BLaER1 treated with 17β-estradiol and CSF1 and Interleukin-3, amounts not matched to agents 10 nM and 100 nM (cell line): Measurements from ENCODE around the gene ANKH.

Experiments
- H3K27ac ChIP-seq, 11 experiments: shearing (Covaris generic); formaldehyde crosslinking; 2 replicates each; pipeline ENCODE4 v1.8.1; 2022
- H3K27me3 ChIP-seq, 11 experiments: shearing (Covaris generic); formaldehyde crosslinking; 2 replicates each; pipeline ENCODE4 v1.8.1; 2022
- H3K36me3 ChIP-seq, 11 experiments: shearing (Covaris generic); formaldehyde crosslinking; 2 replicates each; pipeline ENCODE4 v1.8.1; 2022
- H3K4me1 ChIP-seq, 10 experiments: shearing (Covaris generic); formaldehyde crosslinking; 2 replicates each; pipeline ENCODE4 v1.8.1; 2022
- H3K4me2 ChIP-seq, 11 experiments: shearing (Covaris generic); formaldehyde crosslinking; 2 replicates each; pipeline ENCODE4 v1.8.1; 2022
- H3K4me3 ChIP-seq, 10 experiments: shearing (Covaris generic); formaldehyde crosslinking; 2 replicates each; pipeline ENCODE4 v1.8.1; 2022
- H3K9ac ChIP-seq, 11 experiments: shearing (Covaris generic); formaldehyde crosslinking; 2 replicates each; pipeline ENCODE4 v1.8.1; 2022
- H3K9me3 ChIP-seq, 11 experiments: shearing (Covaris generic); formaldehyde crosslinking; replicated peaks in 1 of 11; 2 replicates each; pipeline ENCODE4 v1.8.1; 2022
- H4K20me1 ChIP-seq, 11 experiments: shearing (Covaris generic); formaldehyde crosslinking; 2 replicates each; pipeline ENCODE4 v1.8.1; 2022
- Cebpa-rat ChIP-seq, 11 experiments: shearing (Covaris generic); IDR thresholded peaks; 2 replicates each; pipeline ENCODE4 v1.8.1; 2022

Gene ANKH

DNA sequence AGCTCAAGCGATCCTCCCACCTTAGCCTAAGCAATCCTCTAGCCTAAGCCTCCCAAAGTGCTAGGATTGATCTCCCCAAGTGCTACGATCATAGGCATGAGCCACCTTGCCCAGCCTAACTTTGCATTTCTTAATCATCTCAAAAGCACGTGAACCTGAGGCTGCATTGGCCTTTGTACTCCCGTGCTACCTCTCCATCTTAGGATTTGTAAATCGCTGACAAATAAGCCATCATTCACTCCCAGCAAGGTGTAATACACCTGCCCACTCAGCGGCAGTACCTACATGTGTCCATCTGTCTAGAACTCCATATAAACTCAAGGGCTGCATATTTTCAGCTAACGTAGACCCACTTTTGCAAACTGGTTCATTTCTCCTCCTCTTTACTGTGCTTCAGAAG, 2.8 kb downstream of the ANKH start:
- H4K20me1 ChIP-seq = peaks cover 21 to 71% (median 52%) of the 10 kb centered on the region in 11 experiments; a peak in 19 of 22 replicates
- H3K27ac ChIP-seq = no peak overlapping the region
- no peak overlapping the region; a peak in 1 of 22 replicates for H3K9ac ChIP-seq
- H3K27me3 ChIP-seq = peaks cover 0 to 19% (median 17%) of the 10 kb centered on the region in 11 experiments; a peak in 21 of 22 replicates
- peaks cover 0 to 11% (median 0%) of the 10 kb centered on the region in 11 experiments; a peak in 2 of 22 replicates for H3K36me3 ChIP-seq
- no peak for TF ChIP-seq Cebpa-rat (IDR thresholded peaks at IDR 0.05)
- peaks cover 23 to 39% (median 34%) of the 10 kb centered on the region in 10 experiments for H3K4me1 ChIP-seq
- peak overlapping the region; percentile 76 to 98 (median 92); a peak in 17 of 22 replicates for H3K4me2 ChIP-seq
- H3K4me3 ChIP-seq = peak overlapping the region in 4 of 10 experiments; percentile 82 to 90 (median 86); a peak in 4 of 20 replicates
- H3K9me3 ChIP-seq = no peaks in the 10 kb centered on the region

DNA sequence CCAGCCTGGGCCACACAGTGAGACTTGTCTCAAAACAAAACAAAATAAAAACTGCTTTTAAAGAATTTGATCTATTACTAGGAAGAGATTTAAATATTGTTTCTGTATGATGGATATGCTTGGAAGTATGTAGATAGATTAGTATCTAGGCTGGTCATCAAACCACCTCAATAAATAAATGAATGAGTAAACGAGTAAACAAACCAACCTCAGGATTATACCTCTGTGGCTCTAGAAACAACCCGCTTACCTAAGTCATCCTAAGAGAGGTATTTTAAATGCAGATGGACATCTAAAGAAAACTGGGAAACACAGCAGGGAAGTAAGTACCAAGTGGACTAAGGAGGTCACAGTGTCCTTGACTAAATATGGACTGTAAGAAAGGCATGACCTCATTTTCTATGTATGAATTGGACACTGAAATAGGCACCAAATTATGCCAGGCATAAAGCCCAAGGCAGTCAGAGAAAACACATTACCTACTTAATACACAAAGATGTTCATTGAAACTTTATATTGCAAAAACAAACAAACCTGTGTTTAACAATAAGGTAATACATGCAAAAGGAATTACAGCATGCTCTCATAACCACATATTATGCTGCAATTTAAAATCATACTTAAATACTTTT, 7.3 kb downstream of the ANKH start:
- H3K27ac ChIP-seq = no peak overlapping the region
- no peaks in the 10 kb centered on the region for H3K27me3 ChIP-seq
- no peak for TF ChIP-seq Cebpa-rat (IDR thresholded peaks at IDR 0.05)
- H4K20me1 ChIP-seq = peaks cover 28 to 100% (median 83%) of the 10 kb centered on the region in 11 experiments; a peak in 21 of 22 replicates
- peaks cover 0 to 42% (median 8%) of the 10 kb centered on the region in 11 experiments; a peak in 16 of 22 replicates for H3K36me3 ChIP-seq
- H3K9ac ChIP-seq = no peak overlapping the region
- H3K4me3 ChIP-seq = no peak overlapping the region
- no peak overlapping the region for H3K4me2 ChIP-seq
- no peaks in the 10 kb centered on the region for H3K9me3 ChIP-seq
- H3K4me1 ChIP-seq = peaks cover 2 to 20% (median 12%) of the 10 kb centered on the region in 10 experiments; a peak in 17 of 20 replicates

DNA sequence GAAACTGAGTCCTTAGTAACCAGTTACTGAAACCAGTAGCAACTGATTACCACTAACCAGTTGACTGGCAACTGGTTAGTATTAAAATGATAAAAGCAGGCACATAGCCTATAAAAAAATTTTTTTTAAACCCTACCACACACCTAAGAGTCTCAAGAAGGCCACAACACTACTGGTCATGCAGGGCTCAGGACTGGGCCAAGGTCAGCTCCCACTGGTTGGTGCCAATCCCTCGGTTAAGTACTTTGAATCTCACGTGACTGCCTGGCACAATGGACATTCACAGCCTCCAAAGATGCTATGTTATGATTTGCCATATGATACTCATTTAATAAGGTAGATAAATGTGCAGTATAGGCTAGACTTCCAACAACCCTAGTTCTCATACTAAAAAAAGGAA, 8.5 kb downstream of the ANKH start:
- no peak overlapping the region for H3K27ac ChIP-seq
- TF ChIP-seq Cebpa-rat (IDR thresholded peaks at IDR 0.05) = no peak

DNA sequence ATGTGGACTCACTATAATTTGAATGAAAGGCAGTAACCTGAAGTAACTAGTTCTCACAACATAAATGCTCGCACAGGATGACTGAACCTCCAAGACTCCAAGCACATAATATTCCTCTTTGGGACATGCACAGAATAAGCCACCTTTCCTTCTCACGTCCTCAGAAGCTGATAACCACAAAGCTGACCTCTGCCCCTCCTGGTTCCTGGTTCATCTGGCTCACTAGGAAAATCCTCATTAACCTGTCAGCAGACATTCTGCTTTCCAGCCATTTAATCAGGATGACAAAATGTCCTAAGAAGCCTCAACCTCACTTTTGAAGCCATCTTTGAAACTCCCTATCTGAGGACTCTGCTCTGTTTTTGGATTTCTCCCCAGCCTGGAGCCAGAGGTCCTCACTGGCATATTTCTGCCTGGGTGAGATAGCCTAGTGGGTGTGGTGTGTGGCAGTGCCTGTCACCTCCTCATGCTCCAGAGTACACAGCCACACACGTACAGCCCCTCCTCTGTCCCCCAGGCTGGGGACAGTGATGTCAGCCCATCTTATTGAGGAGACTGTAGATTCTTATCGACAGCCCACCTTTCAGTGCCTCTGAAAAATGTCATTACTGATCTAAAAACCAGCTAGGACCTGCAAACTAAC, 10.3 kb downstream of the ANKH start:
- peaks cover 0 to 4% (median 0%) of the 10 kb centered on the region in 10 experiments; a peak in 1 of 20 replicates for H3K4me1 ChIP-seq
- no peak for TF ChIP-seq Cebpa-rat (IDR thresholded peaks at IDR 0.05)

More for the DNA sequence above, 8.5 kb downstream of the ANKH start:
- H4K20me1 ChIP-seq = peaks cover 21 to 99% (median 76%) of the 10 kb centered on the region in 11 experiments; a peak in 21 of 22 replicates
- no peak overlapping the region for H3K4me2 ChIP-seq
- no peaks in the 10 kb centered on the region for H3K9me3 ChIP-seq
- peaks cover 0 to 8% (median 0%) of the 10 kb centered on the region in 10 experiments; a peak in 4 of 20 replicates for H3K4me1 ChIP-seq
- H3K36me3 ChIP-seq = peaks cover 0 to 46% (median 9%) of the 10 kb centered on the region in 11 experiments; a peak in 17 of 22 replicates
- H3K27me3 ChIP-seq = no peaks in the 10 kb centered on the region
- H3K4me3 ChIP-seq = no peak overlapping the region
- H3K9ac ChIP-seq = no peak overlapping the region

DNA sequence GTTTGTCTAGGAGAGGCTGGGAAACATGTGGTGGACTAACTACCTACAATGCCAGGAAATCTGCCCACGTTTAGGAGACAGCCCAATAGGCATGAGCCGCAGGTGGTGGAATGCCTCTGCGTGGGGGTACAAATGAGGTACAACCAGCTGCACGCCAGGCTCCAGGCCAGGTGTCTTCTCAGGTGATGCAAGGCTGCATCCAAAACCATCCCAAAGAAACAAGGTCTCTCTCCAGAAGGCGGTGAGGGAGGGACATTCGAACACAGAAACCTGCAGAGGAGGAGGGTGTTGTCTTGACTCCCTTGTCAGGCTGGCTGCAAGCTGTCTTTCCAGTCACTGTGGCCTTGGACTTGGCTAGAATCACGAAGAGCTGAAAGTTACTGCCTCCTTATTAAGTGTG, 11.6 kb downstream of the ANKH start:
- Histone ChIP-seq H3K36me3 (peaks cover 2 to 58% (median 10%) of the 10 kb centered on the region in 11 experiments; a peak in 18 of 22 replicates), H3K27ac (no peak overlapping the region), H3K4me2 (no peak overlapping the region), H3K9ac (no peak overlapping the region), H3K4me3 (no peak overlapping the region), H3K9me3 (no peaks in the 10 kb centered on the region), H3K4me1 (peaks cover 0 to 11% (median 0%) of the 10 kb centered on the region in 10 experiments; a peak in 1 of 20 replicates), H3K27me3 (no peaks in the 10 kb centered on the region), H4K20me1 (peaks cover 21 to 98% (median 84%) of the 10 kb centered on the region in 11 experiments)
- TF ChIP-seq Cebpa-rat (IDR thresholded peaks at IDR 0.05) = no peak

More for the DNA sequence above, 10.3 kb downstream of the ANKH start:
- H3K27me3 ChIP-seq = no peaks in the 10 kb centered on the region
- no peak overlapping the region for H3K27ac ChIP-seq
- no peak overlapping the region for H3K9ac ChIP-seq
- no peaks in the 10 kb centered on the region for H3K9me3 ChIP-seq
- H3K4me3 ChIP-seq = no peak overlapping the region
- peaks cover 0 to 49% (median 10%) of the 10 kb centered on the region in 11 experiments; a peak in 18 of 22 replicates for H3K36me3 ChIP-seq
- peaks cover 21 to 99% (median 86%) of the 10 kb centered on the region in 11 experiments; a peak in 21 of 22 replicates for H4K20me1 ChIP-seq
- no peak overlapping the region for H3K4me2 ChIP-seq

DNA sequence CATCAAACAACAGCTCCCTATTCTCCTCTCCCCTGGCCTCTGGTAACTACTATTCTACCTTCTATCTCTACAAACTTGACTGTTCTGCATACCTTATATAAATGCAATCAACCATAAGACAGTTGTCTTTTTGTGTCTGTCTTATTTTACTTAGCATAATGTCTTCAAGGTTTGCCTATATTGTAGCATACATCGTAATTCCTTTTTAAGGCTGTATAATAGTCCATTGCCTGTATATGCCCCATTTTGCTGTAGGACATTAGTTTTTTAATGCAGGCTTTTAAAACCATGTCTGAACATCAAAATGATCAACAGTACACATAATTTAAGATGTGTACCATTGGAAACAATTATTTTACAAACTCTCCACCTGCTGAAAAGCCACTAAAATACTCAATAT, 12.4 kb downstream of the ANKH start:
- Histone ChIP-seq H3K4me2 (no peak overlapping the region), H3K27ac (no peak overlapping the region), H3K4me3 (no peak overlapping the region), H3K36me3 (peaks cover 6 to 65% (median 10%) of the 10 kb centered on the region in 11 experiments; a peak in 18 of 22 replicates), H3K4me1 (peaks cover 0 to 11% (median 0%) of the 10 kb centered on the region in 10 experiments; a peak in 1 of 20 replicates), H3K9ac (no peak overlapping the region), H3K27me3 (no peaks in the 10 kb centered on the region), H4K20me1 (peaks cover 19 to 98% (median 83%) of the 10 kb centered on the region in 11 experiments), H3K9me3 (no peaks in the 10 kb centered on the region)
- TF ChIP-seq Cebpa-rat (IDR thresholded peaks at IDR 0.05) = no peak

DNA sequence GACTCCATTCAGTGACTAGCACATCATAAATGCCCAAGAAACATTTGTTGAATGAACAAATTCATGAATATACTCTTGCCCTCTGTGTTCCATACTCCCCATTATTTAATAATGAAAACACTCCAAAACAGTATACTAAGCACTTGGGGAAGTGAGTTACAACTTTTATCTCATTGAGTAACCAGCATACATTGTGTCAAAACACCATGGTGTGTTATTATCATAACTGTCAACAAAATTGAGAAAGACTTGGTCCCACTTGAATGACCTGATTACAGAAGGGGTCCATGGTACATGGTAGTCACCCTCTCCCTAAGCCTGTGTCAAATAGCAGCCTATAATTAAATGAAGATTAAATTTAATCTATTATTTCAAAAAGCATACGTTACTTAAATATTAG, 16.2 kb downstream of the ANKH start:
- Histone ChIP-seq H3K4me1 (peaks cover 12 to 32% (median 22%) of the 10 kb centered on the region in 10 experiments), H3K9ac (no peak overlapping the region), H3K4me2 (no peak overlapping the region), H3K9me3 (no peaks in the 10 kb centered on the region), H3K27me3 (no peaks in the 10 kb centered on the region), H3K36me3 (peaks cover 6 to 64% (median 13%) of the 10 kb centered on the region in 11 experiments; a peak in 20 of 22 replicates), H4K20me1 (peaks cover 20 to 99% (median 79%) of the 10 kb centered on the region in 11 experiments), H3K4me3 (no peak overlapping the region), H3K27ac (no peak overlapping the region; a peak in 1 of 22 replicates)
- no peak for TF ChIP-seq Cebpa-rat (IDR thresholded peaks at IDR 0.05)

DNA sequence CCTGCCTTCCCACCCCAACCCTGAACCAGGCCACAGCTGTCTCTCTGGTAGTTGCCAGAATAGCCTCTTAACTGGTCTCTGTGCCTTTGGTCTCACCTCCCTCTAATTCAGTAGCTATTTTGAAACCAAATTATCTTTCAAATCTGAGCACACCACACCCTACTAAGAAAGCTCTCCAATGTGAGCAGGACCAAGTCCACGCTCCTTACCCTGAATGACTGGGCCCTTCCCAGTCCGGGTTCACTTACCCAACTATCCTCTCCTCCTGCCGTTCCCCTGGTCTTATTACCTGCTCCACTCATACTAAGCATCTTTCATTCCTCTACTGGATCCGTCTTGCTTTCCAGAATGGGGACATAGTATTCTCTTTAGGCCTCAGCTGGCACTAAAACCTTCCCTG, 16.8 kb downstream of the ANKH start:
- Histone ChIP-seq H3K36me3 (peaks cover 4 to 64% (median 13%) of the 10 kb centered on the region in 11 experiments; a peak in 19 of 22 replicates), H3K27ac (peak overlapping the region in 1 of 11 experiments; percentile 13; a peak in 1 of 22 replicates), H3K4me2 (no peak overlapping the region), H3K4me1 (peaks cover 12 to 34% (median 22%) of the 10 kb centered on the region in 10 experiments), H4K20me1 (peaks cover 16 to 99% (median 77%) of the 10 kb centered on the region in 11 experiments), H3K9ac (no peak overlapping the region), H3K9me3 (no peaks in the 10 kb centered on the region), H3K4me3 (no peak overlapping the region), H3K27me3 (no peaks in the 10 kb centered on the region)
- no peak for TF ChIP-seq Cebpa-rat (IDR thresholded peaks at IDR 0.05)

DNA sequence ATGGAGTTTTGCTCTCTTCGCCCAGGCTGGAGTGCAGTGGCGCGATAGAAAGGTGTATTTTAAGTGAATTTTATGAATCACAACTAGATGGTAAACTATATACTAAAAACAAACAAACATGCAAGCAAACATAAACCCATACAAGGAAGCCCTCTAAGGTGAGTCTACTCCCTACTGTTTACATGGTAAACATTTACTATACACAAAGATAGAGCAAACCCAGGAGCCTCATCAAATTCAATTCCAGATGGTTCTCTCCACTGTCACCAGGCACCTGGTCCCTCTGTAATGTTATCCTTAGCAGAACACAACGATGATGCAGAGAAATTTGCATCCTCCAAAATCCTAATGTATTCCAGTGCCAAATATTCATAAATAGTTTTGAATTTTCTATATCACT, 17.9 kb downstream of the ANKH start:
- peaks cover 12 to 34% (median 22%) of the 10 kb centered on the region in 10 experiments for H3K4me1 ChIP-seq
- H4K20me1 ChIP-seq = peaks cover 10 to 99% (median 70%) of the 10 kb centered on the region in 11 experiments; a peak in 20 of 22 replicates
- TF ChIP-seq Cebpa-rat (IDR thresholded peaks at IDR 0.05) = no peak
- H3K4me2 ChIP-seq = no peak overlapping the region
- H3K36me3 ChIP-seq = peaks cover 8 to 66% (median 21%) of the 10 kb centered on the region in 11 experiments; a peak in 18 of 22 replicates
- no peaks in the 10 kb centered on the region for H3K27me3 ChIP-seq
- H3K9ac ChIP-seq = no peak overlapping the region
- H3K27ac ChIP-seq = no peak overlapping the region
- H3K4me3 ChIP-seq = no peak overlapping the region
- H3K9me3 ChIP-seq = no peaks in the 10 kb centered on the region
